ENCODE results near the gene RSRC1.

DNA sequence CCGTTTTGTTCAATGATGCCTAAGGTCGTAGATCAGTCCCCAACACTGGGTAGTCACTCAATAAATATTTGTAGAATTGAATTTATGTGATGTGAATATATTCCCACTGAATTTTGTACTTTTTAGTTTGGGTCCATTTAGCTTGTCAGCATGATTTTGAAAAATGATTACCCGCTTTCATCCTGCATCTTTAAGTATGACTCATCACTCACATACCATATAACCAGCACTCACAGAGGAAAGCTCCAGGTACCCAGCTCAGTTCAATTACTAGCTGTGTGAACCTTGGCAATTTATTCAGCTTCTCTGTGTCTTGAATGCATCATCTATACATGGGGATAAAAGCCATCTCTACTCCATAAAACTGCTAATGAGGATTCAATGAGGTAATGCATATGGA is 458.9 kb downstream of the RSRC1 start:
- TF ChIP-seq POLR2AphosphoS5 (IDR thresholded peaks at IDR 0.05) (no peak), POLR2A (IDR thresholded peaks at IDR 0.05) (no peak)
- TF ChIP-seq, protein P1, sequence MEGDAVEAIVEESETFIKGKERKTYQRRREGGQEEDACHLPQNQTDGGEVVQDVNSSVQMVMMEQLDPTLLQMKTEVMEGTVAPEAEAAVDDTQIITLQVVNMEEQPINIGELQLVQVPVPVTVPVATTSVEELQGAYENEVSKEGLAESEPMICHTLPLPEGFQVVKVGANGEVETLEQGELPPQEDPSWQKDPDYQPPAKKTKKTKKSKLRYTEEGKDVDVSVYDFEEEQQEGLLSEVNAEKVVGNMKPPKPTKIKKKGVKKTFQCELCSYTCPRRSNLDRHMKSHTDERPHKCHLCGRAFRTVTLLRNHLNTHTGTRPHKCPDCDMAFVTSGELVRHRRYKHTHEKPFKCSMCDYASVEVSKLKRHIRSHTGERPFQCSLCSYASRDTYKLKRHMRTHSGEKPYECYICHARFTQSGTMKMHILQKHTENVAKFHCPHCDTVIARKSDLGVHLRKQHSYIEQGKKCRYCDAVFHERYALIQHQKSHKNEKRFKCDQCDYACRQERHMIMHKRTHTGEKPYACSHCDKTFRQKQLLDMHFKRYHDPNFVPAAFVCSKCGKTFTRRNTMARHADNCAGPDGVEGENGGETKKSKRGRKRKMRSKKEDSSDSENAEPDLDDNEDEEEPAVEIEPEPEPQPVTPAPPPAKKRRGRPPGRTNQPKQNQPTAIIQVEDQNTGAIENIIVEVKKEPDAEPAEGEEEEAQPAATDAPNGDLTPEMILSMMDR (IDR thresholded peaks at IDR 0.05): no peak
